DOHH2 (cell line): ENCODE data around the gene GDAP1L1.

Experiments
- CTCF ChIP-seq: fragments of 200-600 bp; sonication (generic); IDR thresholded peaks from one replicate; pipeline ENCODE4 v1.5.1; 2014; ENCODE audit warnings: antibody characterized with exemption, mild to moderate bottlenecking, low read depth, low read length; ENCODE audit not compliant: poor library complexity, severe bottlenecking
- EZH2phosphoT487 ChIP-seq: fragments of 200-600 bp; sonication (generic); IDR thresholded peaks from 2 replicates; pipeline ENCODE4 v1.6.1; 2017; ENCODE audit warnings: borderline replicate concordance, mild to moderate bottlenecking, antibody characterized with exemption, low read length, moderate library complexity, mixed read lengths

GRCh38 chr20:44291754-44292153, 44.6 kb downstream of the GDAP1L1 start:
- no peak for TF ChIP-seq CTCF
- TF ChIP-seq EZH2phosphoT487: no peak
